IgD-negative memory B cell (primary cell): ENCODE results near the gene PPP1R37. TPM values are rescaled to one million over a fixed set of nuclear protein-coding genes. Genes with fewer than 3 reads are reported as not detected.

ENCODE experiments used
- H3K27ac Mint-ChIP-seq, 3 donors: one replicate each; pipeline ENCODE4 v1.8.0; 2020 to 2022; ENCODE audit warnings: mild to moderate bottlenecking in 3 of 3, mixed read lengths in 3 of 3, moderate library complexity in 1 of 3
- H3K27me3 Mint-ChIP-seq: one replicate; pipeline ENCODE4 v1.8.0; 2021; ENCODE audit warnings: mixed read lengths
- H3K36me3 Mint-ChIP-seq: one replicate; pipeline ENCODE4 v1.8.0; 2020; ENCODE audit warnings: mild to moderate bottlenecking, mixed read lengths
- H3K4me1 Mint-ChIP-seq, 3 donors: one replicate each; pipeline ENCODE4 v1.8.0; 2020 to 2022; ENCODE audit warnings: mixed read lengths in 3 of 3, mild to moderate bottlenecking in 1 of 3
- H3K4me3 Mint-ChIP-seq, 4 donors: one replicate each; pipeline ENCODE4 v1.8.0; 2020 to 2022; ENCODE audit warnings: mild to moderate bottlenecking in 4 of 4, mixed read lengths in 4 of 4, moderate library complexity in 3 of 4
- H3K9me3 Mint-ChIP-seq, 3 donors: one replicate each; pipeline ENCODE4 v1.8.0; 2020 to 2021; ENCODE audit warnings: mixed read lengths in 3 of 3, mild to moderate bottlenecking in 1 of 3
- polyA plus RNA-seq: library from polyadenylated mRNA; unstranded; fragments of 300-500 nt; fragmentation: Illumina TruSeq; gene quantifications from one replicate; pipeline ENCODE4 v1.2.3, GENCODE V29; 2021

The PPP1R37 gene
- polyA plus RNA-seq, 1 donor from 2014 or later, result 2.3 TPM

DNA sequence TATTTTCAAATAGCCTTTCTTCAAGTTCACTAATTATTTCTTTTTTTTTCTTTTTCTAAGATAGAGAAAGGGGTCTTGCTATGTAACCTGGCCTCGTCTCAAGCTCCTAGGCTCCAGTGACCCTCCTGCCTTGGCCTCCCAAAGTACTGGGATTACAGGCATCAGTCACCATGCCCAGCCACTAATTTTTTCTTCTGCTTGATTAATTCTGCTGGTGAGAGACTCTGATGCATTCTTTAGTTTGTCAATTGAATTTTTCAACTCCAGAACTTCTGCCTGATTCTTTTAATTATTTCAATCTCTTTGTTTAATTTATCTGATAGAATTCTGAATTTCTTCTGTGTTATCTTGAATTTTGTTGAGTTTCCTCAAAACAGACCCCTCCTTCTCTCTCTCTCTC, 97.0 kb downstream of the PPP1R37 start:
- H3K9me3 Mint-ChIP-seq, result peaks cover 0 to 7% (median 2%) of the 10 kb centered on the region in 3 donors
- H3K27ac Mint-ChIP-seq, result peak overlapping the region in 1 of 3 donors; percentile 56
- no peak overlapping the region for H3K4me3 Mint-ChIP-seq
- peaks cover 1% of the 10 kb centered on the region for H3K36me3 Mint-ChIP-seq
- no peaks in the 10 kb centered on the region for H3K27me3 Mint-ChIP-seq
- peaks cover 0 to 9% (median 6%) of the 10 kb centered on the region in 3 donors for H3K4me1 Mint-ChIP-seq

DNA sequence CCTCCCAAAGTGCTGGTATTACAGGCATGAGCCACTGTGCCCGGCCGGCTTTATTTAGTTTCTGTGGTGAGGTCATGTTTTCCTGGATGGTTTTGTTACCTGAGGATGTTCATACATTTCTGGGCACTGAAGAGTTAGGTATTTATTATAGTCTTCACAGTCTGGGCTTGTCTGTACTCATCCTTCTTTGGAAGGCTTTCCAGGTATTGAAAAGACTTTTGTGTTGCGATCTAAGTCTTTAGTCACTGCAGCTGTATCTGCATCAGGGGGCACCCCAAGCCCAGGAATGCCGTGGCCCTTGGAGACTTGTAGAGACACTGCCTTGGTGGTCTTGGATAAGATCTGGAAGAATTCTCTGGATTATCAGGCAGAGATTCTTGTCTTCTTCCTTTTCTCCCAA, 98.4 kb downstream of the PPP1R37 start:
- Mint-ChIP-seq H3K27me3 (no peaks in the 10 kb centered on the region), H3K4me1 (peaks cover 0 to 7% (median 5%) of the 10 kb centered on the region in 3 donors), H3K36me3 (peaks cover 3% of the 10 kb centered on the region), H3K9me3 (peaks cover 0 to 7% (median 2%) of the 10 kb centered on the region in 3 donors), H3K27ac (no peak overlapping the region), H3K4me3 (peak overlapping the region in 1 of 4 donors; percentile 1)

DNA sequence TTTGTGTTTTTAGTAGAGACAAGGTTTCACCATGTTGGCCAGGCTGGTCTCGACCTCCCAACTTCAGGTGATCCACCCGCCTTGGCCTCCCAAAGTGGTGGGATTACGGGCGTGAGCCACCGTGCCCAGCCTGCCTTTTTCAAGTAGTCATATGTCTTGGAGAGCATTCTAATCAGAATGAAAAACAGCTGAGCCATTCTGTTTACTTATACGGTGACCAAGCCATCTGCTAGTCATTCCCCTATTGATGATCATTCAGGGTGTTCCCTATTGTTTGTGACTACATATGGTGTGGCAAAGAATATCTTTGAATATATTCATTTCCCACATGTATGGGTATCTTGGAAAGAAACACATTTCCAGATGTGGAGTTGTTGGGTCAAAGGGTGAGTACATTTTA, 102.8 kb downstream of the PPP1R37 start:
- H3K9me3 Mint-ChIP-seq, result no peaks in the 10 kb centered on the region
- H3K4me3 Mint-ChIP-seq, result no peak overlapping the region
- H3K36me3 Mint-ChIP-seq, result peaks cover 3% of the 10 kb centered on the region

More for the DNA sequence above, 102.8 kb downstream of the PPP1R37 start:
- no peak overlapping the region for H3K27ac Mint-ChIP-seq
- peaks cover 2% of the 10 kb centered on the region for H3K27me3 Mint-ChIP-seq
- peaks cover 0 to 2% (median 0%) of the 10 kb centered on the region in 3 donors for H3K4me1 Mint-ChIP-seq

Other genes with a start within 250 kb of the PPP1R37 start
- not detected for gene NECTIN2, start 246.9 kb upstream of the PPP1R37 start, polyA plus RNA-seq
- 42.6 TPM for gene TOMM40, start 201.9 kb upstream of the PPP1R37 start, polyA plus RNA-seq
- gene APOE, start 187.4 kb upstream of the PPP1R37 start, polyA plus RNA-seq, result not detected
- not detected for gene APOC1, start 178.6 kb upstream of the PPP1R37 start, polyA plus RNA-seq
- gene APOC4, start 150.9 kb upstream of the PPP1R37 start, polyA plus RNA-seq, result not detected
- not detected for gene APOC2, start 147.1 kb upstream of the PPP1R37 start, polyA plus RNA-seq
- gene CLPTM1, start 137.8 kb upstream of the PPP1R37 start, polyA plus RNA-seq, result 29.2 TPM
- gene RELB, start 91.7 kb upstream of the PPP1R37 start, polyA plus RNA-seq, result 89.8 TPM
- 27.0 TPM for gene CLASRP, start 54.1 kb upstream of the PPP1R37 start, polyA plus RNA-seq
- 74.4 TPM for gene ZNF296, start 16.7 kb upstream of the PPP1R37 start, polyA plus RNA-seq
- gene GEMIN7, start 13.9 kb upstream of the PPP1R37 start, polyA plus RNA-seq, result 115 TPM
- not detected for gene NKPD1, start 67.8 kb downstream of the PPP1R37 start, polyA plus RNA-seq
- gene TRAPPC6A, start 85.1 kb downstream of the PPP1R37 start, polyA plus RNA-seq, result 158 TPM
- 16.2 TPM for gene BLOC1S3, start 85.6 kb downstream of the PPP1R37 start, polyA plus RNA-seq
- not detected for gene EXOC3L2, start 152.2 kb downstream of the PPP1R37 start, polyA plus RNA-seq
- gene MARK4, start 158.1 kb downstream of the PPP1R37 start, polyA plus RNA-seq, result 0.58 TPM
- not detected for gene CKM, start 229.7 kb downstream of the PPP1R37 start, polyA plus RNA-seq
- gene KLC3, start 247.6 kb downstream of the PPP1R37 start, polyA plus RNA-seq, result not detected